H9 (cell line): ENCODE results near the gene DLK1. TPM values are rescaled to one million over a fixed set of nuclear protein-coding genes. Genes with fewer than 3 reads are reported as not detected.

Experiments
- DNase-seq: peaks from one replicate; pipeline ENCODE4 v3.0.0-alpha.2; 2017
- H2AFZ ChIP-seq: one replicate; pipeline ENCODE4 v1.6.1; 2013; ENCODE audit warnings: mild to moderate bottlenecking, low read length, control low read depth, moderate library complexity
- H2AK5ac ChIP-seq: 2 replicates; pipeline ENCODE4 v1.6.1; 2013; ENCODE audit warnings: low read length, control low read depth, mixed read lengths; ENCODE audit not compliant: insufficient read length
- H2BK120ac ChIP-seq: one replicate; pipeline ENCODE4 v1.6.1; 2013; ENCODE audit warnings: low read depth, mild to moderate bottlenecking, low read length, control low read depth, inconsistent platforms; ENCODE audit not compliant: poor library complexity, severe bottlenecking
- H2BK12ac ChIP-seq: 2 replicates; pipeline ENCODE4 v1.6.1; 2013; ENCODE audit warnings: low read length, control low read depth, mixed read lengths, low read depth; ENCODE audit not compliant: insufficient read length
- H2BK15ac ChIP-seq: 2 replicates; pipeline ENCODE4 v1.6.1; 2013; ENCODE audit warnings: low read depth, low read length, control low read depth
- H2BK20ac ChIP-seq: one replicate; pipeline ENCODE4 v1.6.1; 2013; ENCODE audit warnings: low read depth, mild to moderate bottlenecking, low read length, control low read depth, inconsistent platforms; ENCODE audit not compliant: poor library complexity, severe bottlenecking
- H2BK5ac ChIP-seq: 2 replicates; pipeline ENCODE4 v1.6.1; 2013; ENCODE audit warnings: low read length, control low read depth, mixed read lengths; ENCODE audit not compliant: insufficient read length
- H3K14ac ChIP-seq: 2 replicates; pipeline ENCODE4 v1.6.1; 2013; ENCODE audit warnings: low read length, control low read depth; ENCODE audit not compliant: insufficient read depth
- H3K18ac ChIP-seq: 2 replicates; pipeline ENCODE4 v1.6.1; 2013; ENCODE audit warnings: low read depth, mild to moderate bottlenecking, mixed read lengths, low read length, control low read depth; ENCODE audit not compliant: insufficient read length
- H3K23ac ChIP-seq: 2 replicates; pipeline ENCODE4 v1.6.1; 2013; ENCODE audit warnings: low read length, control low read depth, mixed read lengths, low read depth; ENCODE audit not compliant: insufficient read length
- H3K23me2 ChIP-seq: 2 replicates; pipeline ENCODE4 v1.6.1; 2013; ENCODE audit warnings: low read depth, mild to moderate bottlenecking, mixed read lengths, low read length, control low read depth; ENCODE audit not compliant: insufficient read length, poor library complexity, severe bottlenecking
- H3K27ac ChIP-seq: 2 replicates; pipeline ENCODE4 v1.5.1; 2013; ENCODE audit warnings: low read length, control low read depth, mixed read lengths, low read depth; ENCODE audit not compliant: insufficient read length
- H3K27me3 ChIP-seq: 2 replicates; pipeline ENCODE4 v1.6.1; 2013; ENCODE audit warnings: low read length, control low read depth, inconsistent platforms; ENCODE audit not compliant: insufficient read depth
- H3K4ac ChIP-seq: 2 replicates; pipeline ENCODE4 v1.6.1; 2013; ENCODE audit warnings: low read depth, mild to moderate bottlenecking, control low read depth, inconsistent platforms, low read length, moderate library complexity
- H3K4me1 ChIP-seq: 2 replicates; pipeline ENCODE4 v1.6.1; 2013; ENCODE audit warnings: low read length, control low read depth, inconsistent platforms; ENCODE audit not compliant: insufficient read depth
- H3K4me2 ChIP-seq: 2 replicates; pipeline ENCODE4 v1.6.1; 2013; ENCODE audit warnings: low read length, control low read depth, mixed read lengths; ENCODE audit not compliant: insufficient read length, insufficient read depth
- H3K56ac ChIP-seq: 2 replicates; pipeline ENCODE4 v1.6.1; 2013; ENCODE audit warnings: low read depth, mild to moderate bottlenecking, mixed read lengths, low read length, control low read depth; ENCODE audit not compliant: insufficient read length
- H3K79me1 ChIP-seq: 2 replicates; pipeline ENCODE4 v1.6.1; 2013; ENCODE audit warnings: low read depth, mild to moderate bottlenecking, moderate library complexity, low read length, control low read depth, inconsistent platforms; ENCODE audit not compliant: insufficient read depth, poor library complexity, severe bottlenecking
- H3K79me2 ChIP-seq: 2 replicates; pipeline ENCODE4 v1.6.1; 2013; ENCODE audit warnings: low read length, control low read depth, inconsistent platforms; ENCODE audit not compliant: insufficient read depth
- H3K9ac ChIP-seq: 2 replicates; pipeline ENCODE4 v1.6.1; 2013; ENCODE audit warnings: low read length, control low read depth, mixed read lengths; ENCODE audit not compliant: insufficient read length; ENCODE audit errors: extremely low read depth
- H3K9me3 ChIP-seq: one replicate; pipeline ENCODE4 v1.6.1; 2013; ENCODE audit warnings: low read depth, low read length, inconsistent platforms; ENCODE audit not compliant: control insufficient read depth
- H3T11ph ChIP-seq: one replicate; pipeline ENCODE4 v1.6.1; 2013; ENCODE audit warnings: mild to moderate bottlenecking, low read length, control low read depth, inconsistent platforms
- H4K20me1 ChIP-seq: one replicate; pipeline ENCODE4 v1.6.1; 2013; ENCODE audit not compliant: control insufficient read depth, insufficient read length, insufficient read depth
- H4K5ac ChIP-seq: 2 replicates; pipeline ENCODE4 v1.6.1; 2013; ENCODE audit warnings: low read depth, mild to moderate bottlenecking, mixed read lengths, low read length, control low read depth; ENCODE audit not compliant: insufficient read length
- H4K8ac ChIP-seq: replicated peaks from 2 replicates; pipeline ENCODE4 v1.6.1; 2013; ENCODE audit warnings: low read length, control low read depth, mixed read lengths, low read depth; ENCODE audit not compliant: insufficient read length
- H4K91ac ChIP-seq: 2 replicates; pipeline ENCODE4 v1.6.1; 2013; ENCODE audit warnings: low read depth, mild to moderate bottlenecking, moderate library complexity, mixed read lengths, low read length, control low read depth; ENCODE audit not compliant: insufficient read length
- H3K27ac Mint-ChIP-seq, 3 experiments: 2 replicates in 2 of 3; 3 replicates in 1 of 3; pipeline ENCODE4 v1.8.0; 2020 to 2021; ENCODE audit warnings: mixed read lengths in 3 of 3, mild to moderate bottlenecking in 1 of 3, moderate library complexity in 1 of 3
- H3K27me3 Mint-ChIP-seq: 2 replicates; pipeline ENCODE4 v1.8.0; 2021; ENCODE audit warnings: low read depth, mild to moderate bottlenecking, moderate library complexity, mixed read lengths
- H3K36me3 Mint-ChIP-seq, 3 experiments: 2 replicates in 2 of 3; 3 replicates in 1 of 3; pipeline ENCODE4 v1.8.0; 2020 to 2021; ENCODE audit warnings: low read depth in 3 of 3, mixed read lengths in 3 of 3; ENCODE audit not compliant: insufficient read depth in 1 of 3
- H3K4me1 Mint-ChIP-seq, 2 experiments: 2 replicates each; pipeline ENCODE4 v1.8.0; 2020; ENCODE audit warnings: mixed read lengths in 2 of 2
- H3K4me3 Mint-ChIP-seq, 2 experiments: 2 replicates in 1 of 2; 3 replicates in 1 of 2; pipeline ENCODE4 v1.8.0; 2020 to 2021; ENCODE audit warnings: mild to moderate bottlenecking in 2 of 2, mixed read lengths in 2 of 2, moderate library complexity in 1 of 2
- H3K9me3 Mint-ChIP-seq, 2 experiments: 2 replicates in 1 of 2; 3 replicates in 1 of 2; pipeline ENCODE4 v1.8.0; 2020; ENCODE audit warnings: mild to moderate bottlenecking in 2 of 2, mixed read lengths in 2 of 2, moderate library complexity in 1 of 2
- WGBS: extraction: QIAGEN DNeasy Blood & Tissue Kit; methylation state at CpG from one replicate; pipeline ENCODE4 v1.1.7; 2013; ENCODE audit warnings: missing lambda C conversion rate, low lambda C conversion rate, mixed read lengths; ENCODE audit not compliant: insufficient read length; ENCODE audit errors: extremely low coverage; 5-methylcytosine and 5-hydroxymethylcytosine counted together
- total RNA-seq: library from RNA; stranded (reverse); gene quantifications from 2 replicates; pipeline ENCODE4 v1.2.1, GENCODE V29; 2021
- TF ChIP-seq, protein P1 (sequence below): fragments of 200-600 bp; sonication (generic); conservative IDR thresholded peaks from 3 replicates; pipeline ENCODE4 v1.8.0; 2021; ENCODE audit warnings: antibody characterized with exemption, mild to moderate bottlenecking

The DLK1 gene
- total RNA-seq, 1 experiment from 2014 or later = 2.8 TPM

DNA sequence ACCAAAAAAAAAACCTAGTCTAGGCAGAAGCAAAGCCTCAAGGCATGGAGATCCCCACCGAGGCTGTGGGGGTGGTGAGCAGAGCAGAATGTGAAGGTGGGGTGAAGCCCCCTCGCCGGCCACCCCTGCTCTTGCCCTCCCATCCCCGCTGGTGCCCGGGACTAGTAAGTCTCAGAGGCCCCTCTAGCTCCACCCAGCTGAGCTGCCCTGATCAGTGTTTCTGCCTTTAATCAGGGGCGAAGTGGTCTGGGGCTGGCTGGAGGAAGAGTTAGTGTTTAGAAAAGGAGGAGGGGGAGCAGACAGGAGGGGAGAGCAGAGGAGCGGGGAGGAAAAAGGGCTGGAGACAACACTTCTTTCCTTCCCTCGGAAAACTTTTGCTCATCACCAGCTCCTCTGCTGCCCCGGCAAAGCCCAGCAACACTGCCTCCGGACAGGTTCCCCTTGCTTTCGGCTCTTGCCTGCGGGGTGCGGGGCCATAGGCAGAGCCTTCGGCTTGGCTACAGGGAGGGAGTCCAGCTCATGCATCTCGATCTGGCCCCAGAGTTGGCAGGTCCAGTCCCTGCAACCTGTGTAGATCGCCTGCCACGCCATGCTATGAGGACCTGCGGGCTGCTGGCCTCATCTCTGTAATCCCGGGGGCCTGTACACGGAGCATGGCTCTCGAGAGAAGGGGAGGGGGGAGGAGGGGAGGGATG lies 3.4 kb upstream of the DLK1 start:
- Histone ChIP-seq H4K8ac (no peak overlapping the region), H3K27me3 (peaks cover 22% of the 10 kb centered on the region; the same call in 1 of the 2 replicates), H3K23me2 (peaks cover 8% of the 10 kb centered on the region), H3K4ac (no peak overlapping the region), H3T11ph (no peak overlapping the region), H3K79me1 (no peaks in the 10 kb centered on the region), H3K23ac (no peak overlapping the region), H3K18ac (no peak overlapping the region), H2BK5ac (no peak overlapping the region), H2AFZ (no peak overlapping the region), H2AK5ac (no peak overlapping the region), H2BK20ac (no peak overlapping the region), H3K56ac (no peak overlapping the region), H3K4me1 (no peaks in the 10 kb centered on the region), H3K79me2 (no peaks in the 10 kb centered on the region), H2BK12ac (no peak overlapping the region), H3K14ac (no peak overlapping the region), H4K91ac (no peak overlapping the region), H4K5ac (no peak overlapping the region), H4K20me1 (no peaks in the 10 kb centered on the region), H2BK120ac (no peak overlapping the region), H3K4me2 (no peak overlapping the region), H3K9ac (no peak overlapping the region), H2BK15ac (no peak overlapping the region), H3K9me3 (no peaks in the 10 kb centered on the region), H3K27ac (no peak overlapping the region)
- H3K4me3 Mint-ChIP-seq = no peak overlapping the region
- H3K27me3 Mint-ChIP-seq = peaks cover 70% of the 10 kb centered on the region
- no peak for DNase-seq
- no peak overlapping the region for H3K27ac Mint-ChIP-seq
- peaks cover 5 to 8% of the 10 kb centered on the region in 2 experiments for H3K9me3 Mint-ChIP-seq
- TF ChIP-seq, protein P1, sequence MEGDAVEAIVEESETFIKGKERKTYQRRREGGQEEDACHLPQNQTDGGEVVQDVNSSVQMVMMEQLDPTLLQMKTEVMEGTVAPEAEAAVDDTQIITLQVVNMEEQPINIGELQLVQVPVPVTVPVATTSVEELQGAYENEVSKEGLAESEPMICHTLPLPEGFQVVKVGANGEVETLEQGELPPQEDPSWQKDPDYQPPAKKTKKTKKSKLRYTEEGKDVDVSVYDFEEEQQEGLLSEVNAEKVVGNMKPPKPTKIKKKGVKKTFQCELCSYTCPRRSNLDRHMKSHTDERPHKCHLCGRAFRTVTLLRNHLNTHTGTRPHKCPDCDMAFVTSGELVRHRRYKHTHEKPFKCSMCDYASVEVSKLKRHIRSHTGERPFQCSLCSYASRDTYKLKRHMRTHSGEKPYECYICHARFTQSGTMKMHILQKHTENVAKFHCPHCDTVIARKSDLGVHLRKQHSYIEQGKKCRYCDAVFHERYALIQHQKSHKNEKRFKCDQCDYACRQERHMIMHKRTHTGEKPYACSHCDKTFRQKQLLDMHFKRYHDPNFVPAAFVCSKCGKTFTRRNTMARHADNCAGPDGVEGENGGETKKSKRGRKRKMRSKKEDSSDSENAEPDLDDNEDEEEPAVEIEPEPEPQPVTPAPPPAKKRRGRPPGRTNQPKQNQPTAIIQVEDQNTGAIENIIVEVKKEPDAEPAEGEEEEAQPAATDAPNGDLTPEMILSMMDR = no peak
- H3K36me3 Mint-ChIP-seq = peaks cover 0 to 4% (median 0%) of the 10 kb centered on the region in 3 experiments; a peak in 3 of 7 replicates
- H3K4me1 Mint-ChIP-seq = peaks cover 24 to 59% of the 10 kb centered on the region in 2 experiments
- WGBS = no CpG with 5 or more reads among the region's 21 CpGs
